Mucosa of descending colon (tissue), 3 donors: ENCODE data around the gene CNTNAP3B. TPM values are rescaled to one million over a fixed set of nuclear protein-coding genes. Genes with fewer than 3 reads are reported as not detected.
"Not testable (repeated sequence)": the region's sequence is repeated elsewhere in the genome, so short reads cannot be mapped to it uniquely, and the experiment has no call there.

ENCODE experiments used
- ATAC-seq: fragments of 200-7000 bp; cut with Tn5 transposase; one replicate; pipeline ENCODE4 v1.9.1; 2020; ENCODE audit warnings: mild to moderate bottlenecking, moderate library complexity
- DNase-seq, 3 donors: peaks; one replicate each; pipeline ENCODE4 v3.0.0-alpha.2; 2020
- H3K36me3 ChIP-seq: fragments of 200-600 bp; one replicate; pipeline ENCODE4 v1.8.0; 2021; ENCODE audit warnings: low read depth, mild to moderate bottlenecking
- H3K4me1 ChIP-seq: fragments of 200-600 bp; one replicate; pipeline ENCODE4 v1.8.0; 2021; ENCODE audit warnings: low read depth, mild to moderate bottlenecking
- H3K4me3 ChIP-seq: fragments of 200-600 bp; one replicate; pipeline ENCODE4 v1.8.0; 2021; ENCODE audit warnings: mild to moderate bottlenecking
- H3K9me3 ChIP-seq: fragments of 200-600 bp; one replicate; pipeline ENCODE4 v1.8.0; 2021; ENCODE audit warnings: mild to moderate bottlenecking
- intact Hi-C, 2 donors: fragments of 100-400 bp; cut with DNase I in 1 of 2; cut with micrococcal nuclease in 1 of 2; formaldehyde crosslinking; loops; one replicate each; pipeline versions ENCODE4 v1.11.0 to v1.11.1; 2022; cut with DNase I, micrococcal nuclease
- total RNA-seq, 3 donors: library from RNA; stranded (reverse); fragmentation: NEBNext Ultra II Directional in 2 of 3; extraction: Animal tissue kit (Norgen Biotek cat#: 25700) in 2 of 3; gene quantifications; one replicate each; pipeline versions ENCODE4 v1.2.1 to v1.2.4, GENCODE V29; 2021 to 2023
- donor health status: DM: no; HTN: no; CAD: no; lungs with moderate emphysema.
- donor health status: DM: no; HTN: no; CAD: no.
- donor health status: DM: no; HTN: yes; CAD: no.

CNTNAP3B gene
- total RNA-seq, 3 donors from 2014 or later, result 1.5 to 21.7 (median 4.9) TPM

DNA sequence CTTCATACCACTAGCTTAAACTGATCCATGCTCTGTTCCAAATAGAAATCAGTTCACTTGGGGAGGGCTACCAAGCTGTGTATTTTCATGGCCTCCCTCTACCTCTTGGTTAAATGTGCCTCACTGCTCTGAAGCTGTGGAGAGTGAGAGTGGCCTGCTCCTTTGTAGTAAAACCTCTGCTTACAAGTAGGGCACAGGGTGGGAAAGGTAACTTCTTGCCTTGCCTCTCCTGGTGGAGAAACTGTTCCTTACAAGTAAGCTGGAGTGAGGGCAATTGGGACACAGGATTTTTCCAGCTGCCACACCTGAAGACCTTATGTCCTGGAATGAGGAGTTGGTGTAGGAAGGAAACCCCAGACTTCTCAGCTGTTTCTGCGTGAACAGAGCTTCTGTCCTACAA is 211.9 kb downstream of the CNTNAP3B start:
- DNase-seq, H3K4me3 ChIP-seq, H3K36me3 ChIP-seq, H3K9me3 ChIP-seq, intact Hi-C loops, ATAC-seq, H3K4me1 ChIP-seq: not testable (repeated sequence)

DNA sequence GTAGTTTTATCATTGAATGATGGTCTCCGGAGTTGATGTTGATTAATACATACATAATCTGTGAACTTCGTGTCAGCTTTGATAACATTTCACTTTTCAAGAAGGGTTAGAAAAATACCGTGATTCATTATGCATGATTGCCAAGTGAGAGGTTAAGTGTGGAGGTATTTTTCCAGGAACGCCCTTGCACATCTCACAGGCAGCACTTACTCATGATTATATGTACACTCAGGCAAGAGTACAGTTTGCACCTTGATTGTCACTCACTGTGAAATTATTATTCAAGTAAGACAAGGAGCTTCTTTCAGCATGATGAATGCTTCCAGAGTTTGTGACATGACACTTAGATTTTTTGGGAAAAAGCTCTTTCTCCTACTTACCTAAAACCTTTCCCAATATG is 223.7 kb downstream of the CNTNAP3B start:
- DNase-seq, H3K9me3 ChIP-seq, H3K36me3 ChIP-seq, H3K4me3 ChIP-seq, intact Hi-C loops, H3K4me1 ChIP-seq, ATAC-seq: not testable (repeated sequence)

DNA sequence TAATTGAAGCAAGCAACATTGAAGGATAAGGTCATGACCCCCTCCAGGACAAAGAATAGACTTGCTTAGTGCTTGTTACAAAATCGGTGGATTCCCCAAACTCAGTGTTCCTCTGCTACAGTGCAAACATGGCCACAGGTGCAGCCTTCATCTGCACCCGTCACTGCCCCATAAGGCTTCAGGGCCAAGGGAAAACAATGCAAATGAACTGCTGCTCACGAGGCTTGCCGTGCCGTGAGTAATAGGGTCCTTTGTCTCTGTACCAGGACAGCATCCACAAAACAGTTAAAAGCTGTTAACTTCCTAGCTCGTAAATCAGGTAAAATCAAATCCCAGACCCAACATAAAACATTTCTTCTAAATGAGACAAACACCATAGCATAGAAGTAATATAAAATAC is 226.5 kb downstream of the CNTNAP3B start:
- ATAC-seq, H3K4me3 ChIP-seq, DNase-seq, H3K36me3 ChIP-seq, intact Hi-C loops, H3K9me3 ChIP-seq, H3K4me1 ChIP-seq: not testable (repeated sequence)

GRCh38 chr9:41898720-41899343 is 230.4 kb downstream of the CNTNAP3B start:
- H3K36me3 ChIP-seq, H3K4me3 ChIP-seq, intact Hi-C loops, DNase-seq, H3K4me1 ChIP-seq, H3K9me3 ChIP-seq: not testable (repeated sequence)
- peak; percentile 92 for ATAC-seq

- H3K9me3 ChIP-seq, H3K36me3 ChIP-seq, H3K4me3 ChIP-seq, ATAC-seq, H3K4me1 ChIP-seq, intact Hi-C loops, DNase-seq: not testable (repeated sequence)
Measured at GRCh38 chr9:41874557-41874956, 254.7 kb downstream of the CNTNAP3B start.

DNA sequence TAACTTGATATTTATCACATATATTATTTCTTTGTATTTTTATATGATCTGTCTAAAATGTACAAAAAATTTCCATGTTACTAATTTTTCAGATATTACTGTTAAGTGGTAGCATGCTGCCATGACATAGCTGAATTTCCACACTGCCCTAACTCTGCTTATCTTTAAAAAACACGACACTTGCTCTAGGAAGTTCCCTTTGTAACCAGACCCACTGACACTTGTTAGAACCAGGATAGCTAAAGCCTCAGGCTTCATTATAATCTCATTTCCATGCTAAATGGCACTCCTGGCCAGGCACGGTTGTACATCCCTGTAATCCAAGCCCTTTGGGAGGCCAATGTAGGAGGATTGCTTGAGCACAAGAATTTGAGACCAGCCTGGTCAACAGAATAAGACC is 273.8 kb downstream of the CNTNAP3B start:
- H3K36me3 ChIP-seq, H3K4me3 ChIP-seq, H3K9me3 ChIP-seq, intact Hi-C loops, DNase-seq, ATAC-seq, H3K4me1 ChIP-seq: not testable (repeated sequence)

DNA sequence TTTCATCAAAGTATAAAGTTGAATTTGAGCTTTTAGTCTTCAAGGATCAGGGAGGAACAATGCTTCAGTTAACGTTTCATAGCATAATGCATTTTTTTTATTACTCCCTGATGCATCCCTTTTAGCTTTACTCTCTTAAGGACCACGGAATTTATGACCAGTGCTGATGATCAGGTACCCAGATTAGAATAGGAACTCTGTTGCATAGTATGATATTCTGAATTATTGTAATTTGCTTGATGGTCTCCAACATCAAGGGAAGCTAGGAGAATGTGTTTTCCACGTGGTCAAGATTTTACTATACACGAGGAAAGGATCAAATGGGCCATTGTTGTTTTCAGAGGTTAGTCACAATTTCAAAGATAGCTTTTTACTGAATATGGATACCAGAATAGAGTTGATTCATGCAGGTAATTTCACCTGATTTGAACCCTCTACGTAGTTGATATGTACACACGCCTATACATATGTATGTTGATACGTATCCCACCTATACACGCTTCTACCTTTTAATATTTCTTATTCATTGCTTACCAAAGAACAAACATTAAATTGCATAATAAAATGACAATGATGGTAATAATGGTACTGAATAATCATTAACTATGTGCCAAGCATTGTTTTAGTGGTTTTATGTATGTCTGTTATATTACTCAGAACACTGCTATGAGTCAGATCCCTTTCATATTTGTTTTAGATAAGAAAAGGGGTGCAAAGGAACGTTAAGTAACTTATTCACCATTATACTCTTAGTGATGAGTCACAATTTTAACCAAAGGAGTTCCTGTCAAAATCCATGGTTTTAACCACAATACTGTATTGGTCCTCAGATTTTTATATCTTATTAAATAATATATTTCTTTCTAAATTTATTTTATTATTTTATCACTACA is 277.1 kb downstream of the CNTNAP3B start:
- peak; percentile 98 for ATAC-seq
- intact Hi-C loops, H3K4me1 ChIP-seq, H3K4me3 ChIP-seq, DNase-seq, H3K36me3 ChIP-seq, H3K9me3 ChIP-seq: not testable (repeated sequence)

DNA sequence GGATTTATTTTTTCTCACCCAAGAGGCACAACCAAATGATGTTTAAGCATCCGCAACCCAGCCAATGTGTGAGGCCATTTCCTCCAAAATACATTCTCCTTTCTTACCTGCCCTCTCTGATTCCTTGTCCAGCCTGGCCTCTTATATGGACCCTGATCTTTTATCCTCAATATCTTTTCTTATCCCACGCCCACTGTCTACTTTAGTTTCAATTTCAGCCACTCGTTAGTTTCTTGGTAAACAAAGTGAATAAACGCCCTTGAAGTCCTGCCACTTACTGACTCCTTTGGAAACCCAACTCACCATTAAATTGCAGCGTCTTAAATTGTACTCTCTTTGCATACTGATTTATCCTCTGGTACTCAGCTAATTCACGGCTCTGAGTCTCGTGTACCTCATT is 281.4 kb downstream of the CNTNAP3B start:
- peak; percentile 58 for ATAC-seq
- H3K36me3 ChIP-seq, DNase-seq, intact Hi-C loops, H3K4me1 ChIP-seq, H3K9me3 ChIP-seq, H3K4me3 ChIP-seq: not testable (repeated sequence)

Other genes starting within 250 kb of the CNTNAP3B start
- not detected for gene SPATA31A6, start 54.2 kb upstream of the CNTNAP3B start, total RNA-seq